ENCODE data around the gene RNASEH2B. TPM values are rescaled to one million over a fixed set of nuclear protein-coding genes. Genes with fewer than 3 reads are reported as not detected.

Gene RNASEH2B
- total and polyA plus RNA-seq, 2 of the 13 experiments (the other 11 are each of a cell fraction or from before 2014, with no cell fraction given): 17.2 to 55.4 TPM

DNA sequence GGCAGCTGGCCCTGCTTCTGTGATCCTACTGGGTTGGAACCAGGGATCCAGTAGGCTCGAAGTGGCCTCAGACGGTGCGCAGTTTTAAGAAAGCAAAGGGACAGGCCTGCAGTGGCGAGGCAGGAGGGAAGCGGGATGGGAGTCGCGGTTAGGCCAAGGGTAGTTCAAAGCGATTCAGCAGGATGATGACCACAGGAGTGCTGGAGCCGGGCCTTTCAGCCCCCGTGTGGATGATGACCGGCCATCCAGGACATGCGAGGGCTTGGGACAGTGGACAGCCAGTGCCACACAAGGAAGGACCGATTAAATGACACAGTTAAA lies 854 bp downstream of the RNASEH2B start:
- ChIA-PET POLR2A (no interaction called here), CTCF (ENCODE audit: low intra/inter-chr PET ratio, low total read pairs) (interaction anchor here (1.3 kb wide), 1 partner anchor 159 kb away, joined by 4 read pairs; no protein-coding TSS in a partner anchor)
- Histone ChIP-seq H3K36me3 (replicated peaks in 1 of 2; ENCODE audit: control insufficient read depth in 1 of 2, insufficient read depth in 2 of 2, low read length in 2 of 2) (no peaks in the 10 kb centered on the region), H2AFZ (ENCODE audit: low read length) (no peak overlapping the region), H3K27me3 (ENCODE audit: control insufficient read depth in 1 of 2, insufficient read depth in 2 of 2, low read length in 2 of 2) (no peaks in the 10 kb centered on the region), H3K4me2 (ENCODE audit: low read depth, low read length) (peak overlapping the region; percentile 90), H3K9me3 (ENCODE audit: low read length) (no peaks in the 10 kb centered on the region), H3K4me1 (ENCODE audit: insufficient read depth, low read length) (peaks cover 28% of the 10 kb centered on the region), H3K9ac (ENCODE audit: insufficient read depth, low read depth, low read length) (peak overlapping the region; percentile 80), H3K4me3 (replicated peaks in 1 of 3; ENCODE audit: insufficient read depth in 1 of 3, low read depth in 2 of 3, low read length in 3 of 3) (peak overlapping the region; percentile 77 to 82 (median 82)), H3K79me2 (ENCODE audit: insufficient read depth, low read length) (peaks cover 16% of the 10 kb centered on the region), H3K27ac (ENCODE audit: extremely low read length, insufficient read depth, low read length) (peak overlapping the region; percentile 81), H4K20me1 (ENCODE audit: insufficient read depth, low read length) (peaks cover 4% of the 10 kb centered on the region; the same call in 1 of the 2 replicates)
- intact Hi-C loops (cut with micrococcal nuclease; ENCODE audit: unreplicated experiment) (loop anchor here (5.0 kb wide), 1 partner anchor 108 kb away; no protein-coding TSS in a partner anchor), in situ Hi-C loops (cut with HindIII; ENCODE audit: extremely low pct_ligation_motif_present, low pct_unique_long_range_greater_than_20kb) (loop anchor here (10.0 to 25.0 kb wide), 2 partner anchors 936 to 1248 kb away; no protein-coding TSS in a partner anchor)
- ATAC-seq: peak; percentile 66
- DNase-seq (ENCODE audit: low spot score): peak; percentile 29
- BruUV-seq (replicated peaks): no TSS peak
- no peak for FAIRE-seq
- 0% methylated on average over 10 of the region's 13 CpGs for WGBS (ENCODE audit: low lambda C conversion rate)
- TF ChIP-seq ZSCAN25 (CRISPR knock-in tag; IDR thresholded peaks at IDR 0.05) (0 out of 2 replicates have a peak, but pooled peaks have one; percentile 50), ZNF788 (CRISPR knock-in tag; IDR thresholded peaks at IDR 0.05; ENCODE audit: borderline replicate concordance) (0 out of 2 replicates have a peak, but pooled peaks have one; percentile 8), IRF2 (CRISPR knock-in tag; IDR thresholded peaks at IDR 0.05) (0 out of 2 replicates have a peak, but pooled peaks have one; percentile 5), ZNF552 (CRISPR knock-in tag; IDR thresholded peaks at IDR 0.05; ENCODE audit: borderline replicate concordance) (0 out of 2 replicates have a peak, but pooled peaks have one; percentile 4), ZNF550 (CRISPR knock-in tag; IDR thresholded peaks at IDR 0.05; ENCODE audit: borderline replicate concordance) (peak; percentile 37; the same call in 1 of the 2 replicates), ZNF317 (CRISPR knock-in tag; IDR thresholded peaks at IDR 0.05) (0 out of 2 replicates have a peak, but pooled peaks have one; percentile 26), STAT5B (CRISPR knock-in tag; IDR thresholded peaks at IDR 0.05) (0 out of 2 replicates have a peak, but pooled peaks have one; percentile 31), PCBP1 (IDR thresholded peaks at IDR 0.05; ENCODE audit: borderline replicate concordance, low read depth, low read length) (no peak), ZFX (CRISPR knock-in tag; IDR thresholded peaks at IDR 0.05; ENCODE audit: low read depth) (peak; percentile 77; the same call in 1 of the 2 replicates), TGIF2 (CRISPR knock-in tag; IDR thresholded peaks at IDR 0.05) (peak; percentile 28; the same call in 1 of the 2 replicates), CEBPB (IDR thresholded peaks at IDR 0.05; ENCODE audit: borderline replicate concordance, low read depth, low read length) (no peak), GATAD2A (CRISPR knock-in tag; IDR thresholded peaks at IDR 0.05) (peak; percentile 4; the same call in 1 of the 2 replicates), NFATC3 (CRISPR knock-in tag; IDR thresholded peaks at IDR 0.05) (0 out of 2 replicates have a peak, but pooled peaks have one; percentile 39), ZSCAN30 (CRISPR knock-in tag; IDR thresholded peaks at IDR 0.05) (no peak), ZNF572 (CRISPR knock-in tag; IDR thresholded peaks at IDR 0.05) (0 out of 2 replicates have a peak, but pooled peaks have one; percentile 67), SNAI1 (CRISPR knock-in tag; IDR thresholded peaks at IDR 0.05; ENCODE audit: borderline replicate concordance) (0 out of 2 replicates have a peak, but pooled peaks have one; percentile 1), ZFY (CRISPR knock-in tag; IDR thresholded peaks at IDR 0.05) (0 out of 2 replicates have a peak, but pooled peaks have one; percentile 11)
- TF ChIP-seq, protein P1, sequence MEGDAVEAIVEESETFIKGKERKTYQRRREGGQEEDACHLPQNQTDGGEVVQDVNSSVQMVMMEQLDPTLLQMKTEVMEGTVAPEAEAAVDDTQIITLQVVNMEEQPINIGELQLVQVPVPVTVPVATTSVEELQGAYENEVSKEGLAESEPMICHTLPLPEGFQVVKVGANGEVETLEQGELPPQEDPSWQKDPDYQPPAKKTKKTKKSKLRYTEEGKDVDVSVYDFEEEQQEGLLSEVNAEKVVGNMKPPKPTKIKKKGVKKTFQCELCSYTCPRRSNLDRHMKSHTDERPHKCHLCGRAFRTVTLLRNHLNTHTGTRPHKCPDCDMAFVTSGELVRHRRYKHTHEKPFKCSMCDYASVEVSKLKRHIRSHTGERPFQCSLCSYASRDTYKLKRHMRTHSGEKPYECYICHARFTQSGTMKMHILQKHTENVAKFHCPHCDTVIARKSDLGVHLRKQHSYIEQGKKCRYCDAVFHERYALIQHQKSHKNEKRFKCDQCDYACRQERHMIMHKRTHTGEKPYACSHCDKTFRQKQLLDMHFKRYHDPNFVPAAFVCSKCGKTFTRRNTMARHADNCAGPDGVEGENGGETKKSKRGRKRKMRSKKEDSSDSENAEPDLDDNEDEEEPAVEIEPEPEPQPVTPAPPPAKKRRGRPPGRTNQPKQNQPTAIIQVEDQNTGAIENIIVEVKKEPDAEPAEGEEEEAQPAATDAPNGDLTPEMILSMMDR (CRISPR knock-in tag; IDR thresholded peaks at IDR 0.05): 0 out of 2 replicates have a peak, but pooled peaks have one; percentile 12
- TF ChIP-seq, protein P2, sequence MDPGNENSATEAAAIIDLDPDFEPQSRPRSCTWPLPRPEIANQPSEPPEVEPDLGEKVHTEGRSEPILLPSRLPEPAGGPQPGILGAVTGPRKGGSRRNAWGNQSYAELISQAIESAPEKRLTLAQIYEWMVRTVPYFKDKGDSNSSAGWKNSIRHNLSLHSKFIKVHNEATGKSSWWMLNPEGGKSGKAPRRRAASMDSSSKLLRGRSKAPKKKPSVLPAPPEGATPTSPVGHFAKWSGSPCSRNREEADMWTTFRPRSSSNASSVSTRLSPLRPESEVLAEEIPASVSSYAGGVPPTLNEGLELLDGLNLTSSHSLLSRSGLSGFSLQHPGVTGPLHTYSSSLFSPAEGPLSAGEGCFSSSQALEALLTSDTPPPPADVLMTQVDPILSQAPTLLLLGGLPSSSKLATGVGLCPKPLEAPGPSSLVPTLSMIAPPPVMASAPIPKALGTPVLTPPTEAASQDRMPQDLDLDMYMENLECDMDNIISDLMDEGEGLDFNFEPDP (CRISPR knock-in tag; conservative IDR thresholded peaks at IDR 0.05): 0 out of 2 replicates have a peak, but pooled peaks have one; percentile 78
